Choroid plexus epithelial cell (primary cell): ENCODE results near the gene CARD10.
A peak's percentile ranks its signal among the peaks of the same experiment; 100 is the strongest.
"Not testable (repeated sequence)": the region's sequence is repeated elsewhere in the genome, so short reads cannot be mapped to it uniquely, and the experiment has no call there.

ENCODE experiments used
- DNase-seq: peaks from one replicate; pipeline ENCODE4 v3.0.0-alpha.2; 2010; ENCODE audit warnings: low read depth
- H3K4me3 ChIP-seq: 2 replicates; pipeline ENCODE4 v1.5.1; 2011; ENCODE audit warnings: low read depth, mild to moderate bottlenecking, control low read depth, low read length, moderate library complexity
- TF ChIP-seq, protein P1 (sequence below): conservative IDR thresholded peaks from 2 replicates; pipeline ENCODE4 v1.5.1; 2011; ENCODE audit warnings: low read depth, mild to moderate bottlenecking, control low read depth, inconsistent platforms, low read length, moderate library complexity

The CARD10 gene

DNA sequence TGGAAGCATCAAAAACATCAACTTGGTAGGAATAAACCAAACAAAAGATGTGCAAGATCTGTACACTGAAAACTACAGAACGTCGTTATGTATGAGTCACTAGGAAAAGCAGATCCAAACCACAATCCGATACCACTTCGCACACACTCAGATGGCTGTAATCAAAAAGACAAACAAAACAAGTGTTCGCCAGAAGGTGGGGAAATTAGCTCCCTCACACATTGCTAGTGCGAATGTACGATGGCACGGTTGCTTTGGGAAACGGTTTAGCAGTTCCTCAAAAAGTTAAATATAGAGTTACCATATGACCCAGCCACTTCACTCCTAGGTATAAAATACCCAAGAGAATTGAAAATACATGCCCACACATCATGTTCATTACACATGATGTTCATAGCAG is 14.8 kb upstream of the CARD10 start:
- no peak overlapping the region for H3K4me3 ChIP-seq
- peak; percentile 85 for DNase-seq
- TF ChIP-seq, protein P1, sequence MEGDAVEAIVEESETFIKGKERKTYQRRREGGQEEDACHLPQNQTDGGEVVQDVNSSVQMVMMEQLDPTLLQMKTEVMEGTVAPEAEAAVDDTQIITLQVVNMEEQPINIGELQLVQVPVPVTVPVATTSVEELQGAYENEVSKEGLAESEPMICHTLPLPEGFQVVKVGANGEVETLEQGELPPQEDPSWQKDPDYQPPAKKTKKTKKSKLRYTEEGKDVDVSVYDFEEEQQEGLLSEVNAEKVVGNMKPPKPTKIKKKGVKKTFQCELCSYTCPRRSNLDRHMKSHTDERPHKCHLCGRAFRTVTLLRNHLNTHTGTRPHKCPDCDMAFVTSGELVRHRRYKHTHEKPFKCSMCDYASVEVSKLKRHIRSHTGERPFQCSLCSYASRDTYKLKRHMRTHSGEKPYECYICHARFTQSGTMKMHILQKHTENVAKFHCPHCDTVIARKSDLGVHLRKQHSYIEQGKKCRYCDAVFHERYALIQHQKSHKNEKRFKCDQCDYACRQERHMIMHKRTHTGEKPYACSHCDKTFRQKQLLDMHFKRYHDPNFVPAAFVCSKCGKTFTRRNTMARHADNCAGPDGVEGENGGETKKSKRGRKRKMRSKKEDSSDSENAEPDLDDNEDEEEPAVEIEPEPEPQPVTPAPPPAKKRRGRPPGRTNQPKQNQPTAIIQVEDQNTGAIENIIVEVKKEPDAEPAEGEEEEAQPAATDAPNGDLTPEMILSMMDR: peak; percentile 8

DNA sequence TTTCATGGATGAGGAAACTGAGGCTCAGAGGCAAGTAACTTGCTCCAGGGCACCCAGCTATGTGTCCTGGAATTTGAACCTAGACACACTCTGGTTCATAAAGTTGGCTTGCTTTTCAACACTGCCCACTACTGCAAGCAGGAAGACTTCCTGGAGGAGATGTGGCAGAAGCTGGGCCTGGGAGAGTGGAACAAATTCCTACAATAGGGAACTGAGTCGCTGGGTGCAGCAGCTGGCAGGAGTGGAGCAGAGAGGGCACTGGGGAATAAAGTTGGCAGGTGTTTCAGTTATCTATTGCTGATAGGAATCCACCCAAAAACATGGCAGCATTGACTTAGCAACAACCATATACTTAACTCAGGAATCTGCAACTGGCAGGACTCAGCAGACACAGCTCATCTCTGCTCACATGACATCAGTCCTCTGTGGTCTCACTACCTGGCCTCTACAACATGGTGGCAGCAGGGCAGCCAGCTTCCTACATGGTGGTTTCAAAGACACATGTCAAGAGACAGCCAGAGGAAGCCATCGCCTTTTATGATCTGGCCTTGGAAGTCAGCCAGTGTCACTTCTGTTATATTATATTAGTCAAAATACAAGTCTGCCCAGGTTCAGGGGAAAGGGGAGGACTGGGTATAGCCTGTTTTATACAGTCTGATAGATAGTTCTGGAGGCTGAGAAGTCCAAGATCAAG is 10.6 kb upstream of the CARD10 start:
- TF ChIP-seq, protein P1: no peak
- H3K4me3 ChIP-seq: no peak overlapping the region
- no peak for DNase-seq

DNA sequence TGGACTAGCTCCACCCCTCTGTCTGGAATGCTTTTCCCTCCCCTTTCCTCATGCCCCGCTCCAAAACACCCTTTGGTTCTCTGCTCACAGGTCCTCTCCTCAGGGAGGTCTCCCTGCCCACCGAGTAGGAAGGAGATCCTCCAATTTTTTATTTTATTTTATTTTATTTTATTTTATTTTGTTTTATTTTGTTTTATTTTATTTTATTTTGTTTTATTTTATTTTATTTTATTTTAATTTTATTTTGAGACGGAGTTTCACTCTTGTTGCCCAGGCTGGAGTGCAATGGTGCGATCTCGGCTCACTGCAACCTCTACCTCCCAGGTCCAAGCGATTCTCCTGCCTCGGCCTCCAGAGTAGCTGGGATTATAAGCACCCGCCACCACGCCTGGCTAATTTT is 8.7 kb upstream of the CARD10 start:
- not testable (repeated sequence) for H3K4me3 ChIP-seq, DNase-seq

DNA sequence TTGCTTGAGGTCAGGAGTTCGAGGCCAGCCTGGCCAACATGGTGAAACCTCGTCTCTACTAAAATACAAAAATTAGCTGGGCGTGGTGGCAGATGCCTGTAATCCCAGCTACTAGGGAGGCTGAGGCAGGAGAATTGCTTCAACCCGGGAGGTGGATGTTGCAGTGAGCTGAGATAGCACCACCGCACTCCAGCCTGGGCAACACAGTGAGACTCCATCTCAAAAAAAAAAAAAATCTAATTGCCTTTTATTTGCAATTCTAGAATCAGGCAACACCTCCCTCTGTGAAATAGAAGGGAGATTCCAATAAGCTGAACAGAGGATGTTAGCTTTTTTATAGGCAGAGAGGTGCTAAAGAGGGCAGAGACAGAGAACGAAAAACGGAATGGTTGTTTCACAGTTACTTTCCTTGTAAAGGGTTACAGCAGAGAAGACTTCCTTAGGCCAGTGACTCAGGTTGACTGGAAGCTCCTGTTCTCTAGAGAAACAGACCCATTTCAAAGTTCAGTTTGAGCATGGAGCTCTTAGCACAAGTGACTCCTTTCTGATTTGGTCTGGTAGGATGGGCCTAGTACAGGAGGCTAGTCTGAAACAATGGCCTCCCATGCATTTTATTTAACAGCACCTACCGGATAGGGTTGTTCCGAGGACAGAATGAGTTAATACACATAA is 8.0 kb upstream of the CARD10 start:
- not testable (repeated sequence) for H3K4me3 ChIP-seq, DNase-seq

DNA sequence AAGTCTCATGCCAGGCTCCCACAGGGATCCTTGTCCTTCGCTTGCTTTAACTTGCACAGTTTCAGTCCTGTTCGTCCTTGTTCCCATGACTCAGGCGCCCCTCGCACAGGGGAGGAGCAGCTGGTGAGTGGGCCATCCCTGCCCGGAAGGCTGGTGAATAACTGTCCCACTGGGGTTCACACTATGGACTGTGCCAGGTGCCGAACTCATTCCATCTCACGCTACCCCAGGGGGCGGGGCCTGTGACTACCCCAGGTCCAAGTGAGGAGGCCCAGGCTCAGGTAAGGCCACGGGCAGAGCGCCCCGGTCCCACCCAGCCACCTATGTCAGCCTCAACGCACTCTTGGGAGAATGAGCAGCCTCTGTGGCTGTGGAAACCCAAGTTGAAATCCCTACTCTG is 7.2 kb upstream of the CARD10 start:
- DNase-seq: no peak
- TF ChIP-seq, protein P1: no peak
- no peak overlapping the region for H3K4me3 ChIP-seq

DNA sequence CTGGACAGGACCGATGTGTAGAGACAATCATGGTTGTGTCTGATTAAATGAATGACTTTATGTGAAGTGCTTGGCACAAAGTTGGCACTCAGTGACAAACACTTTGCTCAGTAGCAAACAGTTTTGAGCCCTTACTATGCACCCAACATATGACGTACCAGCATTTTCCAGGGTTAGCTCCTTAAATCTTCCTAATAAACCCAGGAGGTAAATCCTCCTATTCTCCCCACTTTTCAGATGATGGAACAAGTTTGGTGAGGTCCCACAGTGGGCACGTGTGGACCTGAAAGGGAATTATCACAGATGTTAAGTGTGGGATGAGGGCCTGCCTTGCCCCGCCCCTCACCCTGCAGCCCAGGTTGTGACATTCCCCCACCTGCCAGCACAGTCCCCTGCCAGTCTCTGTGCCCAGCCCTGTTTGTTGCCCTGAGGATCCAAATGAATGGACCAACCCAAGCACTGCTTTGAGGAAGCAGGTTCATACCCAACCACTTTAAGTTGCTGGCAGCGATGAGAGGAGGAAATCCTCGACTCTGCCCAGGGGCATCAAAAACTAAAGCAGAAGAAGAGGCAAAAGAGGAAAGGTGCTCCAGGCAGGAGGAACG is 6.6 kb upstream of the CARD10 start:
- TF ChIP-seq, protein P1: no peak
- H3K4me3 ChIP-seq: no peak overlapping the region
- no peak for DNase-seq

DNA sequence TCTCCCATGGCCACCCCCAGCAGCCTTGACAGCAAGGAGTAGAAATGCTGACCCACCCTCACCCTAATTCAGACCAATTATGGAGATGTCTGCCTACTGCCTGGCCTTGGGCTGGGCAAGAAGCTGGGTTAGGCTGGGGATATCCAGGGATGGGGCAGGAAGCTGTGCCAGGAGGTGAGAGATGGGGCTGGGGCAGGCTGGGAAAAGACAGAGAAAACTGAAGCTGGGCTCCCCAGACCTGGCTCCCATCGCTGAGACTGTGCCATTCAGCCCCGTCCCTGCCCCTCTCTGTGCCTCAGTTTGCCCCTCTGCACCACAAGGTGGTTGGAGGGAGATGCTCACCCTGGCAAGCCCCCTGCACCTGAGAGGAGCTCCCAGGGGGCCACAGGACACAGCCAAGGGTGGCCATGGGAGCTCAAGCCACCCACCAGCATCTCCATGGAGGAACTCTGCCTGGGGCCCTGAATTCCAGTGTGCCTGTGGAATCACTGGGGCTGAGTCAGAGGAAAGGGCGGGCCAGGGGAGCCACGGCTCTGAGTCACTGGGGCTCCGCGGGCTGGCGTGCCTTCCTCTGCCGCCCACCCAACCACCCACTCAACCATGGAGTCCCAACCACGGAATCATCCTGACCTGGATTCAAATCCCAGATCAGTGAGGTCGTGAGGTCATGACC is 6.0 kb upstream of the CARD10 start:
- H3K4me3 ChIP-seq: no peak overlapping the region
- TF ChIP-seq, protein P1: no peak
- DNase-seq: peak; percentile 75
